ENCODE data around the gene SLC35F2.

Gene SLC35F2

DNA sequence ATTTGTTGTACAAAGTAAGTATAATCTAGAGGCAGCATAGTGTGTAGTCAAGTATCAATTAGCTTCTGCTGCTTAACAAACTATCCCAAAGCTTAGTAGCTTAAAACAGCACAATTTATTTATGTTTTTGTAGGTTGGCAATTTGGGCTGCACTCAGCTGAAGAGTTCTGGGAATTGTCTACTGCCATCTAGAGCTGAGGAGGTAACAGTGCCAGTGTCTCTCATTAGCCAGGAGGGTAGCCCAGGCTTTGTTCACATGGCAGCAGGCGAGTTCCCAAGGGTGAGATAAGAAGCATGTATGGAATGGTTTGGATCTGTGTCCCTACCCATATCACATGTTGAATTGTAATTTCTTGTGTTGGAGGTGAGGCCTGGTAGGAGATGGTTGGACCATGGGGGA, 100.9 kb downstream of the SLC35F2 start:
- Histone ChIP-seq H2AFZ (ENCODE audit: low read length) (no peak overlapping the region), H3K4me1 (ENCODE audit: insufficient read depth, low read length, poor library complexity, severe bottlenecking) (no peaks in the 10 kb centered on the region), H3K36me3 (ENCODE audit: insufficient read depth, low read length) (no peaks in the 10 kb centered on the region), H3K9me2 (replicated peaks; ENCODE audit: low read depth, low read length) (no peaks in the 10 kb centered on the region), H3K9me3 (ENCODE audit: insufficient read depth, low read depth, low read length) (no peaks in the 10 kb centered on the region; the same call in 1 of the 2 replicates), H3F3A (ENCODE audit: low read depth) (no peaks in the 10 kb centered on the region), H3K4me3 (ENCODE audit: low read length, poor library complexity, severe bottlenecking) (no peak overlapping the region), H3K4me2 (ENCODE audit: low read depth, low read length, poor library complexity, severe bottlenecking) (no peak overlapping the region), H3K9ac (ENCODE audit: low read depth, low read length, poor library complexity, severe bottlenecking) (no peak overlapping the region), H3K27me3 (ENCODE audit: insufficient read depth, low read length, poor library complexity, severe bottlenecking) (no peaks in the 10 kb centered on the region), H3K79me2 (ENCODE audit: insufficient read depth, low read length) (no peaks in the 10 kb centered on the region), H4K20me1 (ENCODE audit: insufficient read depth, low read length, poor library complexity, severe bottlenecking) (no peaks in the 10 kb centered on the region)
- no peak for TF ChIP-seq EZH2phosphoT487 (IDR thresholded peaks at IDR 0.05; ENCODE audit: borderline replicate concordance)
- TF ChIP-seq, protein P1, sequence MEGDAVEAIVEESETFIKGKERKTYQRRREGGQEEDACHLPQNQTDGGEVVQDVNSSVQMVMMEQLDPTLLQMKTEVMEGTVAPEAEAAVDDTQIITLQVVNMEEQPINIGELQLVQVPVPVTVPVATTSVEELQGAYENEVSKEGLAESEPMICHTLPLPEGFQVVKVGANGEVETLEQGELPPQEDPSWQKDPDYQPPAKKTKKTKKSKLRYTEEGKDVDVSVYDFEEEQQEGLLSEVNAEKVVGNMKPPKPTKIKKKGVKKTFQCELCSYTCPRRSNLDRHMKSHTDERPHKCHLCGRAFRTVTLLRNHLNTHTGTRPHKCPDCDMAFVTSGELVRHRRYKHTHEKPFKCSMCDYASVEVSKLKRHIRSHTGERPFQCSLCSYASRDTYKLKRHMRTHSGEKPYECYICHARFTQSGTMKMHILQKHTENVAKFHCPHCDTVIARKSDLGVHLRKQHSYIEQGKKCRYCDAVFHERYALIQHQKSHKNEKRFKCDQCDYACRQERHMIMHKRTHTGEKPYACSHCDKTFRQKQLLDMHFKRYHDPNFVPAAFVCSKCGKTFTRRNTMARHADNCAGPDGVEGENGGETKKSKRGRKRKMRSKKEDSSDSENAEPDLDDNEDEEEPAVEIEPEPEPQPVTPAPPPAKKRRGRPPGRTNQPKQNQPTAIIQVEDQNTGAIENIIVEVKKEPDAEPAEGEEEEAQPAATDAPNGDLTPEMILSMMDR (conservative IDR thresholded peaks at IDR 0.05; ENCODE audit: low read length) = no peak

DNA sequence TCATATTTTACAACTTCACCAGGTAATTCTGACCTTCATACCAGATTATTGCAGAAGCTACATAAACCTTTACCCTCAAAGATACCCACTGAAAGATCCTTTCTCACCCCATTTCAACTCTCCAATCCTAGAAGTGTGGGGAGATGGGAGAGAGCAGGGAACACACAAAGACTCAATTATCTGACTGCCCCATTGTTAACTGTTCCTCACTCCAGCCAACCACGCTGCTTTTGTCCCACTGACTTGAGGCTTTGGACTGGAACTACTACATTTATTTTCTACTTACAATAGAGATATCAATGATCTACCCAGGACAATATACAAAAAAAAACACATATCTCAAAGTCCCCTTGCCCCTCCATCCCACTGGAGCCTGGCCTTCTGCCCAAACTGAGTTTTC, 102.0 kb downstream of the SLC35F2 start:
- Histone ChIP-seq H3F3A (ENCODE audit: low read depth) (no peaks in the 10 kb centered on the region), H3K4me2 (ENCODE audit: low read depth, low read length, poor library complexity, severe bottlenecking) (no peak overlapping the region), H3K9me2 (replicated peaks; ENCODE audit: low read depth, low read length) (no peaks in the 10 kb centered on the region), H4K20me1 (ENCODE audit: insufficient read depth, low read length, poor library complexity, severe bottlenecking) (no peaks in the 10 kb centered on the region), H3K4me1 (ENCODE audit: insufficient read depth, low read length, poor library complexity, severe bottlenecking) (no peaks in the 10 kb centered on the region), H3K27me3 (ENCODE audit: insufficient read depth, low read length, poor library complexity, severe bottlenecking) (no peaks in the 10 kb centered on the region), H3K4me3 (ENCODE audit: low read length, poor library complexity, severe bottlenecking) (no peak overlapping the region), H3K9me3 (ENCODE audit: insufficient read depth, low read depth, low read length) (no peaks in the 10 kb centered on the region; the same call in 1 of the 2 replicates), H3K36me3 (ENCODE audit: insufficient read depth, low read length) (no peaks in the 10 kb centered on the region), H3K9ac (ENCODE audit: low read depth, low read length, poor library complexity, severe bottlenecking) (no peak overlapping the region), H2AFZ (ENCODE audit: low read length) (no peak overlapping the region), H3K79me2 (ENCODE audit: insufficient read depth, low read length) (no peaks in the 10 kb centered on the region)
- TF ChIP-seq, protein P1 (conservative IDR thresholded peaks at IDR 0.05; ENCODE audit: low read length) = no peak
- no peak for TF ChIP-seq EZH2phosphoT487 (IDR thresholded peaks at IDR 0.05; ENCODE audit: borderline replicate concordance)

GRCh38 chr11:107752949-107753822, 105.4 kb downstream of the SLC35F2 start:
- H3K4me2 ChIP-seq (ENCODE audit: low read depth, low read length, poor library complexity, severe bottlenecking) = no peak overlapping the region
- H2AFZ ChIP-seq (ENCODE audit: low read length) = no peak overlapping the region
- H3K9ac ChIP-seq (ENCODE audit: low read depth, low read length, poor library complexity, severe bottlenecking) = no peak overlapping the region
- H3K4me3 ChIP-seq (ENCODE audit: low read length, poor library complexity, severe bottlenecking) = no peak overlapping the region
- H3K79me2 ChIP-seq (ENCODE audit: insufficient read depth, low read length) = no peaks in the 10 kb centered on the region
- H3K36me3 ChIP-seq (ENCODE audit: insufficient read depth, low read length) = no peaks in the 10 kb centered on the region
- no peaks in the 10 kb centered on the region for H3F3A ChIP-seq (ENCODE audit: low read depth)
- no peaks in the 10 kb centered on the region for H3K27me3 ChIP-seq (ENCODE audit: insufficient read depth, low read length, poor library complexity, severe bottlenecking)
- H3K4me1 ChIP-seq (ENCODE audit: insufficient read depth, low read length, poor library complexity, severe bottlenecking) = no peaks in the 10 kb centered on the region
- H3K9me2 ChIP-seq (replicated peaks; ENCODE audit: low read depth, low read length) = no peaks in the 10 kb centered on the region
- TF ChIP-seq, protein P1 (conservative IDR thresholded peaks at IDR 0.05; ENCODE audit: low read length) = no peak
- no peak for TF ChIP-seq EZH2phosphoT487 (IDR thresholded peaks at IDR 0.05; ENCODE audit: borderline replicate concordance)
- no peaks in the 10 kb centered on the region; the same call in 1 of the 2 replicates for H3K9me3 ChIP-seq (ENCODE audit: insufficient read depth, low read depth, low read length)
- H4K20me1 ChIP-seq (ENCODE audit: insufficient read depth, low read length, poor library complexity, severe bottlenecking) = no peaks in the 10 kb centered on the region

Data from Loucy (cell line).